Nephron (organoid): ENCODE measurements around the gene SPSB4.

Experiments
- H3K27ac Mint-ChIP-seq, 3 experiments: 2 replicates each; pipeline ENCODE4 v1.8.0; 2020; ENCODE audit warnings: mixed read lengths in 3 of 3, mild to moderate bottlenecking in 2 of 3, moderate library complexity in 1 of 3
- H3K27me3 Mint-ChIP-seq: 2 replicates; pipeline ENCODE4 v1.8.0; 2021; ENCODE audit warnings: low read depth, mild to moderate bottlenecking, moderate library complexity, mixed read lengths
- H3K36me3 Mint-ChIP-seq: 2 replicates; pipeline ENCODE4 v1.8.0; 2020; ENCODE audit warnings: low read depth, mixed read lengths
- H3K4me1 Mint-ChIP-seq: 2 replicates; pipeline ENCODE4 v1.8.0; 2020; ENCODE audit warnings: mixed read lengths
- H3K4me3 Mint-ChIP-seq, 3 experiments: 2 replicates each; pipeline ENCODE4 v1.8.0; 2020; ENCODE audit warnings: mild to moderate bottlenecking in 3 of 3, mixed read lengths in 3 of 3, moderate library complexity in 2 of 3
- H3K9me3 Mint-ChIP-seq: 2 replicates; pipeline ENCODE4 v1.8.0; 2020; ENCODE audit warnings: mixed read lengths
- CTCF ChIP-seq, 3 experiments: fragments of 200-600 bp; sonication (generic); IDR thresholded peaks; one replicate each; pipeline ENCODE4 v1.5.0; 2021; ENCODE audit warnings: antibody characterized with exemption in 3 of 3; ENCODE audit not compliant: unreplicated experiment in 3 of 3

Gene SPSB4

GRCh38 chr3:141086188-141086587 is 35.0 kb downstream of the SPSB4 start:
- Mint-ChIP-seq H3K27ac (peak overlapping the region; percentile 41 to 93 (median 87)), H3K9me3 (no peaks in the 10 kb centered on the region), H3K27me3 (no peaks in the 10 kb centered on the region), H3K4me3 (no peak overlapping the region), H3K4me1 (peaks cover 95% of the 10 kb centered on the region), H3K36me3 (no peaks in the 10 kb centered on the region)
- TF ChIP-seq CTCF (IDR thresholded peaks at IDR 0.05; ENCODE audit: unreplicated experiment in 3 of 3) = no peak

- H3K27ac Mint-ChIP-seq = peak overlapping the region; percentile 41 to 93 (median 87)
- H3K4me3 Mint-ChIP-seq = peak overlapping the region in 1 of 3 experiments; percentile 12
- TF ChIP-seq CTCF (IDR thresholded peaks at IDR 0.05; ENCODE audit: unreplicated experiment in 3 of 3) = no peak
Measured at GRCh38 chr3:141087076-141087777, 36.1 kb downstream of the SPSB4 start.

GRCh38 chr3:141087778-141088130 is 36.6 kb downstream of the SPSB4 start:
- H3K27me3 Mint-ChIP-seq = no peaks in the 10 kb centered on the region
- no peaks in the 10 kb centered on the region for H3K9me3 Mint-ChIP-seq
- peaks cover 92% of the 10 kb centered on the region for H3K4me1 Mint-ChIP-seq
- H3K27ac Mint-ChIP-seq = peak overlapping the region; percentile 41 to 93 (median 87)
- no peak for TF ChIP-seq CTCF (IDR thresholded peaks at IDR 0.05; ENCODE audit: unreplicated experiment in 3 of 3)
- no peaks in the 10 kb centered on the region for H3K36me3 Mint-ChIP-seq
- H3K4me3 Mint-ChIP-seq = no peak overlapping the region

More at GRCh38 chr3:141087076-141087777, 36.1 kb downstream of the SPSB4 start:
- H3K4me1 Mint-ChIP-seq = peaks cover 95% of the 10 kb centered on the region
- no peaks in the 10 kb centered on the region for H3K27me3 Mint-ChIP-seq
- no peaks in the 10 kb centered on the region for H3K36me3 Mint-ChIP-seq
- H3K9me3 Mint-ChIP-seq = no peaks in the 10 kb centered on the region

GRCh38 chr3:141089339-141090152 is 38.4 kb downstream of the SPSB4 start:
- TF ChIP-seq CTCF (IDR thresholded peaks at IDR 0.05; ENCODE audit: unreplicated experiment in 3 of 3) = no peak
- Mint-ChIP-seq H3K4me1 (peaks cover 92% of the 10 kb centered on the region), H3K27ac (peak overlapping the region; percentile 16 to 69 (median 44)), H3K9me3 (no peaks in the 10 kb centered on the region), H3K27me3 (no peaks in the 10 kb centered on the region), H3K4me3 (no peak overlapping the region), H3K36me3 (no peaks in the 10 kb centered on the region)

- no peak for TF ChIP-seq CTCF (IDR thresholded peaks at IDR 0.05; ENCODE audit: unreplicated experiment in 3 of 3)
Measured at GRCh38 chr3:141091426-141091825, 40.3 kb downstream of the SPSB4 start.

More at GRCh38 chr3:141091426-141091825, 40.3 kb downstream of the SPSB4 start:
- Mint-ChIP-seq H3K9me3 (no peaks in the 10 kb centered on the region), H3K27me3 (no peaks in the 10 kb centered on the region), H3K36me3 (no peaks in the 10 kb centered on the region), H3K27ac (peak overlapping the region; percentile 20 to 57 (median 26)), H3K4me1 (peaks cover 89% of the 10 kb centered on the region), H3K4me3 (no peak overlapping the region)
